K562 (cell line): ENCODE data around the gene TSR2. TPM values are rescaled to one million over a fixed set of nuclear protein-coding genes. Genes with fewer than 3 reads are reported as not detected.

ENCODE experiments used
- polyA plus RNA-seq, 8 experiments: library from polyadenylated mRNA; depleted of rRNA in 4 of 8; stranded (reverse) in 5 of 8; unstranded in 3 of 8; fragments of >200 nt; fragmentation: Nextera tagmentation in 2 of 8; fragmentation: Illumina TruSeq in 1 of 8; extraction: Ambion mirVana in 2 of 8; extraction: Trizol in 1 of 8; gene quantifications; 2 replicates each; pipeline versions ENCODE4 v1.2.1 to v1.2.3, GENCODE V29; 2011 to 2014; ENCODE audit warnings: inconsistent platforms in 1 of 8, missing spikeins in 1 of 8
- total RNA-seq, 7 experiments: library from RNA; depleted of rRNA in 6 of 7; stranded (reverse); fragments of >200 nt in 6 of 7; fragmentation: Illumina TruSeq in 2 of 7; extraction: Trizol in 2 of 7; gene quantifications; 2 replicates each; pipeline versions ENCODE4 v1.2.1 to v1.2.3, GENCODE V29; 2011 to 2021; ENCODE audit warnings: low replicate concordance in 1 of 7

The TSR2 gene
- total and polyA plus RNA-seq, 9 of the 15 experiments (the other 6 are each of a cell fraction or from before 2014, with no cell fraction given) = 8.6 to 50.0 (median 28.5) TPM

Other genes starting within 250 kb of the TSR2 start
- not detected in 2 replicates for gene WNK3, start 82.4 kb upstream of the TSR2 start, total RNA-seq (2014; rRNA removed)
- gene WNK3, start 82.4 kb upstream of the TSR2 start, total RNA-seq (2014; rRNA removed; fragmentation: Illumina TruSeq; extraction: Trizol) = under 0.01 TPM in 1 of 2 replicates, not detected in the other
- under 0.01 TPM in 1 of 2 replicates, not detected in the other for gene WNK3, start 82.4 kb upstream of the TSR2 start, total RNA-seq (2015; rRNA removed; fragmentation: Illumina TruSeq; extraction: Trizol)
- 0.02 and 0.11 TPM in 2 replicates for gene WNK3, start 82.4 kb upstream of the TSR2 start, total RNA-seq (2021)
- not detected in 2 replicates for gene WNK3, start 82.4 kb upstream of the TSR2 start, polyA plus RNA-seq (2011; rRNA removed)
- gene WNK3, start 82.4 kb upstream of the TSR2 start, polyA plus RNA-seq (2014; fragmentation: Illumina TruSeq; extraction: Trizol) = not detected in 2 replicates
- under 1 TPM; 0.01 TPM for gene WNK3, start 82.4 kb upstream of the TSR2 start, polyA plus RNA-seq (2014; fragmentation: Nextera tagmentation; extraction: Ambion mirVana)
- gene WNK3, start 82.4 kb upstream of the TSR2 start, polyA plus RNA-seq (2014; rRNA removed) = not detected in 2 replicates
- 0.04 TPM in 1 of 2 replicates, not detected in the other for gene FGD1, start 55.8 kb downstream of the TSR2 start, total RNA-seq (2014; rRNA removed)
- gene FGD1, start 55.8 kb downstream of the TSR2 start, total RNA-seq (2014; rRNA removed; fragmentation: Illumina TruSeq; extraction: Trizol) = not detected in 2 replicates
- 0.04 TPM in 2 replicates for gene FGD1, start 55.8 kb downstream of the TSR2 start, total RNA-seq (2015; rRNA removed; fragmentation: Illumina TruSeq; extraction: Trizol)
- gene FGD1, start 55.8 kb downstream of the TSR2 start, total RNA-seq (2021) = 0.07 and 0.09 TPM in 2 replicates
- 0.01 and 0.08 TPM in 2 replicates for gene FGD1, start 55.8 kb downstream of the TSR2 start, polyA plus RNA-seq (2011; rRNA removed)
- 0.06 TPM in 2 replicates for gene FGD1, start 55.8 kb downstream of the TSR2 start, polyA plus RNA-seq (2014; fragmentation: Illumina TruSeq; extraction: Trizol)
- gene FGD1, start 55.8 kb downstream of the TSR2 start, polyA plus RNA-seq (2014; fragmentation: Nextera tagmentation; extraction: Ambion mirVana) = under 1 TPM; 0.01 to 0.04 TPM
- 0.04 and 0.07 TPM in 2 replicates for gene FGD1, start 55.8 kb downstream of the TSR2 start, polyA plus RNA-seq (2014; rRNA removed)
- 57.8 and 61.0 TPM in 2 replicates for gene GNL3L, start 89.8 kb downstream of the TSR2 start, total RNA-seq (2014; rRNA removed)
- 59.8 and 61.0 TPM in 2 replicates for gene GNL3L, start 89.8 kb downstream of the TSR2 start, total RNA-seq (2014; rRNA removed; fragmentation: Illumina TruSeq; extraction: Trizol)
- 53.0 and 54.6 TPM in 2 replicates for gene GNL3L, start 89.8 kb downstream of the TSR2 start, total RNA-seq (2015; rRNA removed; fragmentation: Illumina TruSeq; extraction: Trizol)
- 73.1 and 81.7 TPM in 2 replicates for gene GNL3L, start 89.8 kb downstream of the TSR2 start, total RNA-seq (2021)
- 33.8 and 37.6 TPM in 2 replicates for gene GNL3L, start 89.8 kb downstream of the TSR2 start, polyA plus RNA-seq (2011; rRNA removed)
- 25.0 and 26.8 TPM in 2 replicates for gene GNL3L, start 89.8 kb downstream of the TSR2 start, polyA plus RNA-seq (2014; fragmentation: Illumina TruSeq; extraction: Trizol)
- 10 to 100 TPM; 11.5 to 11.9 TPM for gene GNL3L, start 89.8 kb downstream of the TSR2 start, polyA plus RNA-seq (2014; fragmentation: Nextera tagmentation; extraction: Ambion mirVana)
- 29.2 and 32.8 TPM in 2 replicates for gene GNL3L, start 89.8 kb downstream of the TSR2 start, polyA plus RNA-seq (2014; rRNA removed)